GM19023 (cell line): ENCODE measurements around the gene RAB11FIP5.
"Not testable (repeated sequence)": the region's sequence is repeated elsewhere in the genome, so short reads cannot be mapped to it uniquely, and the experiment has no call there.

Source experiments
- ATAC-seq: cut with Tn5 transposase; IDR thresholded peaks from one replicate; pipeline ENCODE4 v1.9.1; 2021; ENCODE audit warnings: mild to moderate bottlenecking, moderate library complexity; ENCODE audit not compliant: unreplicated experiment

The RAB11FIP5 gene

DNA sequence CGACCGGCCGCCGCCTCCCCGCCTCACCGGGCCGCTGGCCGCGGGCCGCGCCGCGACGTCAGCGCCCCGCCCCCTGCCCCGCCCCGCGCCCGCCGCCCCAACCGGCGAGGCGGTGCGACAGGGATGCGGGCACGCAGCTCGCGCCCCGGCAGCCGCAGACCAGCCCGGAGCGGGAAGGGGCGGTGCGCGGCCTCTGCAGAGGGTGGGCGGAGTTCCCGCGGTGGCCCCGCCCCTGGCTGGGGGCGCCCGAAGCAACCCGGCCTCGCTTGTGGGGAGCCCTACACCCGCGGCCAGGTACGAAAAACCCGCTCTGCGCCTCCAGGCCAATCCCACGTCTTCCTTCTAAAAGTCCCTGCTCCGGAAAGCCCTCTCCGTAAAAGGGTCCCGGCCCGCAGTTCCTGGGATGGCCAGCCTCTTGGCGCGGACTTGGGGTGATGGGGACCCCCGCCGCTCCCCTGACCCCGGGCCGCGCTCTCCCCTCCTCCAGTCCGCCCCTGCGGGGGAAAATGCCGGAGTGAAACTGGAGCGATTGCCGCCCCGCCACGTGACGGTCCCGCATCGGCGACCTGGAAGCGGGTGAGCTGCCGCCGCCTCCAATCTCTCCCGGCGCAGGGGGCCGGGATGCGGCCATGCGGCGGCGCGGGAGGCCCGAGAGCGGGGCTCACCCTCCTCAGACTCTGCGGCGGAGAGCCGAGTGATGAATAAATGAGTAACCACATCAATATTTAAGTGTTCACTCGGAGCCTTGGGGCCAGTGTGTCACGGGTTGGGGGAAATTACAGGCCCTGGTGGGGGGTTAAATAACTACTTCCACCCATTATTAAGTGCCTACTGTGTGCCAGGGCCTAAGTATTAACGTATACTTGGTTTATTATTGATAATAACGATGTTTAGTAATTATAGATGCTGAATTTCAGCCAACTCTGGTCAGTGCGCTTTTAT lies at the start of gene RAB11FIP5:
RAB11FIP5 (minus strand) TSS at position 36 of the 942 bp plus-strand sequence. CDS start 171 bp downstream, outside the sequence.
- peak; percentile 72 for ATAC-seq

DNA sequence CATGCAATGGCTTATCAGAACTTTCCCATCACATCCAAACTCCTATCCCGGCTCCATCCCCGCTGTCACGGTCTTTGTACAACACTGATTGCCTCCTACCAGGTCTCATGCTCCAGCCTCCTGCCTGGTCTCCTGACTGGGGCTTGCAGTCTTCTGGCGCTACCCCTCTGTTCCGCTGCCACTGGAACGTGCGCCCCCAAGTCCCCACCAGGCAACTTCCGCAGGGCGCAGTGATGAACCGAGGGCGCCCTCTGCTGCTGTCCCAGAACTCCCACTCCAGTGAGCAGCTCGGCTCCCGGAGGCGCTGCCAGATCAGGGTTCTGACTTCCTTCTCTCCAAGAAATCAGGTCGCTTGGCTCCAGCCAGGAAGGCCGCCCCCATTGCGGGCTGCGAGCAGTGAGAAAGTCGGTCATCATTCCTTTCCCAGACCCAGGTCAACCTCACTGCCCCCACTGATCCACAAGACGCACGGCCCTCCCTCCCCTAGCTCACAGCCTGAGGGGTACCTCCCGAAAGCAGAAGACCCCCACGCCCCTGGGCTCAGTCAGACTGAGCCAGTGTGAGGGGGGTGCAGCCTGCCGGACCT lies 43.9 kb upstream of the RAB11FIP5 start:
- no peak for ATAC-seq

GRCh38 chr2:73142937-73143336 lies 30.2 kb upstream of the RAB11FIP5 start:
- ATAC-seq = no peak

- ATAC-seq = no peak
Observed at GRCh38 chr2:73141896-73142295, 29.1 kb upstream of the RAB11FIP5 start.

DNA sequence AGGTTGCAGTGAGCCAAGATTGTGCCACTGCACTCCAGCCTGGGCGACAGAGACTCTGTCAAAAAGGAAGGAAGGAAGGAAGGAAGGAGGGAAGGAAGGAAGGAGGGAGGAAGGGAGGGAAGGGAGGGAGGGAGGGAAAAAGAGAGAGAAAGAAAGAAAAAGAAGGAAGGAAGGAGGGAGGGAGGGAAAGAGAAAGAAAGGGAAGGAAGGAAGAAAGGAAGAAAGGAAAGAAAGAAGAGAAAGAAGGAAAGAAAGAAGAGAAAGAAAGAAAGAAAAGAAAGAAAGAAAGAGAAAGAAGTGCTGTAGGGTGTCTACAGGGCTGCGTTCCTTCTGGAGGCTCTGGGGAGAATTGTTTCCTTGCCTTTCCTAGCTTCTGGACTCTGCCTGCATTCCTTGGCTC lies 22.5 kb upstream of the RAB11FIP5 start:
- ATAC-seq = no peak

- no peak for ATAC-seq
Observed at GRCh38 chr2:73134471-73134870, 21.7 kb upstream of the RAB11FIP5 start.

DNA sequence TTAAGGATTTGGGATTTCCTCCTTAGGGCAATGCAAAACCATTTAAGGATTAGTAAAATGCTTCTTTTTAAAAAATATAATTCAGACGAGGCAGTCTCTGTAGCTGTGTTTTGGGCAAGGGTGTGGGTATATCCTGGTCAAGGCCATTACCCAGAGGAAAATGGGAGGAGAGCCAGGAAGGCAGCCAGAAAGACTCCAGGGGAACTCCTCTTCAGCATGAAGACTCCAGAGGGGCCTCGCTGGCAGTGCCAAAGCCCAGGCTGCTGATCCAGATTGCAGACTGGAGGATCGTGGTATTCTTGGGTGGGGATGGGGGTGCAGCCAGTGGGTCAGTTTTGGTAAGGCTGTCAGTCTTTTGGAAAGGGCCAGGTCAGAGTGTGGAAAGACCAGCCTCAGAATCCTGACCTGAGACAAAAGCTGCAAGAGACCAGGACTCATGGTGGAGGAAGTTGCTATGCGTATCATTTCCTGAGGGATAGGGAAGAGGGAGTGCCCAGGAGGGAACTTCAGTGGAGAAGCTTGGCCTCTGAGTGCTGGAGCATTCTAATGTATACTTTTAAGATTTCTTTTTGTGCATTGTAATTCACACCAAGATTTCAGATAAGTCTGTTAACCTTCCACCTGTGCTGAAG lies 20.9 kb upstream of the RAB11FIP5 start:
- ATAC-seq = no peak

DNA sequence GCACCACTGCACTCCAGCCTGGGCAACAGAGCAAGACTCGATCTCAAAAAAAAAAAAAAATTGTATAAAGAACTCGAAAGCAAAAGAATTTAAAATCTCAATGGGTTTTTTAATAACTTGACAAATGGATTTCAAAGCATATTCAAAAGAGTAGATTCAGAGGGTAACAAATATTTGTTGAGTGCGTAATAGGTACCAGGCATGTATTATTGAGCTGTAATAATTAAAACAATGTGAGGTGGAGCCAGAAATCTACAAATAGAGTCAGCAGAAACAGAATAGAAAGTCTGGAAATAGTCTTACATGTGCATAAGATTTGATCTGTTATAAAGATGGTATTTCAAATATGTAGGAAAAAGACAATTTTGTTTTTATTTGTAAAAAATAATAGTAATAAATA lies 19.1 kb upstream of the RAB11FIP5 start:
- ATAC-seq = no peak

GRCh38 chr2:73130790-73131189 lies 18.0 kb upstream of the RAB11FIP5 start:
- ATAC-seq = no peak

GRCh38 chr2:73128841-73129535 lies 16.2 kb upstream of the RAB11FIP5 start:
- ATAC-seq = no peak

- no peak for ATAC-seq
Observed at GRCh38 chr2:73122536-73122935, 9.8 kb upstream of the RAB11FIP5 start.

- ATAC-seq = not testable (repeated sequence)
Observed at GRCh38 chr2:73119611-73120239, 7.0 kb upstream of the RAB11FIP5 start.

- ATAC-seq = no peak
Observed at GRCh38 chr2:73117441-73117840, 4.7 kb upstream of the RAB11FIP5 start.

DNA sequence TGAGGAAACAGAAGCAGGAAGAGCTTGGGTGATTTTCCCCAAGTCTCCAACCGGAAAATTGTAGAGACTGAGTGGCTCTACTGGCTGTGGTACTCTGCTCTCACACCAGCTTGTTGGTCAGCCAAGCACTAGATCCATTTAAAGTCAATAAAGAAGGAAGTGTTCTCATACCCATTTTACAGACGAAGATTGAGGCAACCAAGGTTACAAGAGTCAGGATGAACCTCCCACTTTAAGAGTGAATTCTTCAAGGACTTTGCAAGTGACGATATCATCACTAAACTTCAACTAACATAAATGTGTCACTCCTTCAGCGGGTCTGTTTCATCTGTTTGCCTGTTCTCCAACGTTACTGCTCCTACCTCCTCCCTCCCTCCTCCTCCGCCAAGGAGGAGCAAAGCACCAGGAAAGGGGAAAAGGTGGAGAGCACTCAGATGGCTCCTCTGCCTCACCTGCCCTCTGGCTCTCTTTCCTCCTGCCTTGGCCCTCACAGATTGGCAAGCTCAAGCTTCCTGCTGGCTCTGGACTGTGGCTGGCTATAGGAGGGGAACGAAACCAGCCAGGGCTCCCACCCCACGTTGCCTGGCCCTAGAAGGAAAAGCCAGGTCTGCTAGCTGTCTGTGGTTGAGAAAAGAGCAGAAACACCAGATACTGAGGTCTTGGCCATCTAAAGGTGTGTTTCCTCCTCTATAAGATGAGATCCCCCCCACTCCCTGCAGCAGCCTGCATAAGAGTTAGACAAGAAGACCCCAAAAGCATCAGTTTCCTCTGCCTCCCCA lies 3.6 kb upstream of the RAB11FIP5 start:
- ATAC-seq = no peak

- ATAC-seq = no peak
Observed at GRCh38 chr2:73114273-73114867, 1.6 kb upstream of the RAB11FIP5 start.

GRCh38 chr2:73112026-73112912 lies 479 bp downstream of the RAB11FIP5 start:
- ATAC-seq = peak; percentile 31

DNA sequence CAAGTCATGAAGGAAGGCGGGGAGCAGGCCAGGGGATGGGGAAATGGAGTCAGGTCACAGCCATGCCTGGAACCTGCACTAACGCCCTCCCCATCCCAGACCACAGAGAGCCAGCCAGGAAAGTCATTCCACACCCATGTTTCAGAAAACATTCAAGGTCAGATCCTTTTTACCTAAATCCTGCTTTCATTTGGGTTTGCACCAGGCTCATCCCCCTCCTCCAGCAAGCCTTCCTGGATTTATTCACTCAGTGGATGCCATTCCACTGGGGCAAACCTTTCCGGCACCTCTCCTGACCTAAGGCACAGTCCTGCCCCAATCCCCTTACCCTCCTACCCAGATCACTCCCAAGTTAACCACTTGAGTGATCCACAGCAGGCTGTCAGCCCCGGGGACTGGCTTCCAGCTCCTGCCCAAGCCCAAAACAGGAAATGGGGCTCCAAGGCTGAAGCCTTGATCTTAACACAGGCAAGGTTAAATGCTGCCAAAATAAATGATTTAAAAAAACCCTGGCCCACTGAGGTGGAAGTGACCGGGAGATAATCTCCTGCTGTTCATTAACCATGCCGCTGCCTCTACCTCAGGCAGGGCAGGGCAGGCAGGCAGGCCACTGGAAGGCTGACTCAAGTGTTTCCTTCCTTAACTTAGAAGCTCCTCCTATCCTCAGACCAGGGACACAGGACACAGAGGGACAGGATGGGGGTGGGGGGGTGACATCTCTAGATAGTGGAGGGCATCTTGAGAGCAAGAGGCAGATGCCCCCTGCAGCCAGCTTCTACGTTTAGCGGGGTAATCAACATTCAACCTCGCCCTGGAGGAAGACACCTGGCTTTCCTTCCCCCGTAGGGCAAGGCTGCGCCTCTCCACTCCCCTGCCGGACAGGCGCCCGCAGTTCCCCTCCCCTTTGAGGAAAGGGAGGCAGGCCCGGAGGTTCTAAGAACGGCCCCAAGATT lies 1.4 kb downstream of the RAB11FIP5 start:
- no peak for ATAC-seq
